HepG2 (cell line): ENCODE results near the gene PNKD. TPM values are rescaled to one million over a fixed set of nuclear protein-coding genes. Genes with fewer than 3 reads are reported as not detected.

Experiments
- EEA1 ChIP-seq: sonication (generic); formaldehyde crosslinking; IDR thresholded peaks from 2 replicates; pipeline ENCODE4 v1.5.1; 2020; ENCODE audit warnings: mild to moderate bottlenecking, missing genetic modification reagents, borderline replicate concordance
- GATAD2A ChIP-seq: IDR thresholded peaks from 2 replicates; pipeline ENCODE4 v1.6.1; 2016
- HINFP ChIP-seq: sonication (generic); formaldehyde crosslinking; IDR thresholded peaks from 2 replicates; pipeline ENCODE4 v1.4.0; 2020; ENCODE audit warnings: low read depth, mild to moderate bottlenecking, missing genetic modification reagents
- MAFG ChIP-seq: sonication (generic); formaldehyde crosslinking; IDR thresholded peaks from 2 replicates; pipeline ENCODE4 v1.5.1; 2020; ENCODE audit warnings: mild to moderate bottlenecking, missing genetic modification reagents
- MXD1 ChIP-seq: sonication (generic); formaldehyde crosslinking; IDR thresholded peaks from 2 replicates; pipeline ENCODE4 v1.4.0; 2020; ENCODE audit warnings: mild to moderate bottlenecking, missing genetic modification reagents
- NCOA2 ChIP-seq: sonication (generic); formaldehyde crosslinking; IDR thresholded peaks from 2 replicates; pipeline ENCODE4 v1.8.0; 2022; ENCODE audit warnings: inconsistent platforms
- POLR2AphosphoS5 ChIP-seq: IDR thresholded peaks from 2 replicates; pipeline ENCODE4 v1.6.1; 2012; ENCODE audit warnings: low read depth, low read length
- RBM22 ChIP-seq: fragments of 200-400 bp; formaldehyde crosslinking; optimal IDR thresholded peaks from 2 replicates; pipeline ENCODE3; 2017; ENCODE audit warnings: mild to moderate bottlenecking, low read length, moderate library complexity
- RNF2 ChIP-seq: fragments of 450-650 bp; conservative IDR thresholded peaks from 2 replicates; pipeline ENCODE4 v1.6.1; 2016; ENCODE audit warnings: low read depth
- SMYD3 ChIP-seq: sonication (generic); formaldehyde crosslinking; IDR thresholded peaks from 2 replicates; pipeline ENCODE4 v1.8.1; 2023; ENCODE audit warnings: mild to moderate bottlenecking, missing genetic modification reagents
- TFE3 ChIP-seq: IDR thresholded peaks from 2 replicates; pipeline ENCODE4 v1.6.1; 2016
- ZBTB1 ChIP-seq: sonication (generic); formaldehyde crosslinking; IDR thresholded peaks from 2 replicates; pipeline ENCODE4 v1.4.0; 2020; ENCODE audit warnings: missing genetic modification reagents, borderline replicate concordance
- ZBTB20 ChIP-seq: sonication (generic); formaldehyde crosslinking; IDR thresholded peaks from 2 replicates; pipeline ENCODE4 v1.8.1; 2023; ENCODE audit warnings: missing genetic modification reagents, low read depth, mild to moderate bottlenecking, borderline replicate concordance
- ZNF432 ChIP-seq: sonication (generic); formaldehyde crosslinking; IDR thresholded peaks from 2 replicates; pipeline ENCODE4 v1.5.0; 2020; ENCODE audit warnings: missing genetic modification reagents, mild to moderate bottlenecking, borderline replicate concordance
- ZNF446 ChIP-seq: sonication (generic); formaldehyde crosslinking; IDR thresholded peaks from 2 replicates; pipeline ENCODE4 v1.5.0; 2020; ENCODE audit warnings: mild to moderate bottlenecking, missing genetic modification reagents
- ZNF451 ChIP-seq: sonication (generic); formaldehyde crosslinking; IDR thresholded peaks from 2 replicates; pipeline ENCODE4 v1.5.0; 2020; ENCODE audit warnings: mild to moderate bottlenecking, missing genetic modification reagents
- ZNF512B ChIP-seq: sonication (generic); formaldehyde crosslinking; IDR thresholded peaks from 2 replicates; pipeline ENCODE4 v1.5.1; 2020; ENCODE audit warnings: missing genetic modification reagents, mild to moderate bottlenecking, borderline replicate concordance
- ZNF670 ChIP-seq: sonication (generic); formaldehyde crosslinking; IDR thresholded peaks from 2 replicates; pipeline ENCODE4 v1.8.0; 2022; ENCODE audit warnings: mild to moderate bottlenecking, missing genetic modification reagents, borderline replicate concordance
- ZNF672 ChIP-seq: sonication (generic); formaldehyde crosslinking; IDR thresholded peaks from 2 replicates; pipeline ENCODE4 v1.8.1; 2022; ENCODE audit warnings: missing genetic modification reagents
- ZNF749 ChIP-seq: sonication (generic); formaldehyde crosslinking; IDR thresholded peaks from 2 replicates; pipeline ENCODE4 v1.8.0; 2022; ENCODE audit warnings: mild to moderate bottlenecking, missing genetic modification reagents, moderate library complexity, borderline replicate concordance
- polyA plus RNA-seq, 8 experiments: library from polyadenylated mRNA; depleted of rRNA in 3 of 8; stranded (reverse) in 7 of 8; unstranded in 1 of 8; fragments of >200 nt; fragmentation: Illumina TruSeq in 4 of 8; extraction: Trizol in 4 of 8; gene quantifications; 2 replicates each; pipeline versions ENCODE4 v1.2.1 to v1.2.3, GENCODE V29; 2011 to 2016; ENCODE audit warnings: low read depth in 4 of 8, missing spikeins in 1 of 8, mixed read lengths in 1 of 8; ENCODE audit not compliant: insufficient read depth in 1 of 8
- total RNA-seq, 5 experiments: library from RNA; depleted of rRNA; stranded (reverse); fragments of >200 nt; fragmentation: Illumina TruSeq; extraction: Trizol; gene quantifications; 2 replicates each; pipeline ENCODE4 v1.2.3, GENCODE V29; 2016; ENCODE audit warnings: low read depth in 1 of 5
- TF ChIP-seq, protein P1 (sequence below): IDR thresholded peaks from 2 replicates; pipeline ENCODE4 v1.6.1; 2016; ENCODE audit warnings: mild to moderate bottlenecking, missing biosample characterization, missing genetic modification reagents

Gene PNKD
- total and polyA plus RNA-seq, 2 of the 13 experiments (the other 11 are each of a cell fraction or from before 2014, with no cell fraction given) = 55.9 to 80.4 TPM

GRCh38 chr2:218395826-218396687 is 125.7 kb downstream of the PNKD start (continued):
- TF ChIP-seq ZNF670 (CRISPR knock-in tag) (peak; percentile 49), ZNF451 (CRISPR knock-in tag) (peak; percentile 96), ZBTB1 (CRISPR knock-in tag) (no peak), RNF2 (peak; percentile 44; the same call in 1 of the 2 replicates), NCOA2 (CRISPR knock-in tag) (peak; percentile 78), GATAD2A (CRISPR knock-in tag) (peak; percentile 81), MXD1 (peak; percentile 71; the same call in 1 of the 2 replicates), ZNF432 (CRISPR knock-in tag) (no peak), POLR2AphosphoS5 (peak; percentile 86), RBM22 (no peak), ZNF749 (CRISPR knock-in tag) (peak; percentile 67; the same call in 1 of the 2 replicates), ZNF672 (CRISPR knock-in tag) (no peak), EEA1 (CRISPR knock-in tag) (peak; percentile 72; the same call in 1 of the 2 replicates), HINFP (CRISPR knock-in tag) (peak; percentile 94; the same call in 1 of the 2 replicates), ZNF446 (CRISPR knock-in tag) (peak; percentile 55), MAFG (CRISPR knock-in tag) (no peak), ZBTB20 (peak; percentile 75; the same call in 1 of the 2 replicates), TFE3 (CRISPR knock-in tag) (peak; percentile 59; the same call in 1 of the 2 replicates), ZNF512B (CRISPR knock-in tag) (0 out of 2 replicates have a peak, but pooled peaks have one; percentile 70), SMYD3 (CRISPR knock-in tag) (peak; percentile 47)
- TF ChIP-seq, protein P1, sequence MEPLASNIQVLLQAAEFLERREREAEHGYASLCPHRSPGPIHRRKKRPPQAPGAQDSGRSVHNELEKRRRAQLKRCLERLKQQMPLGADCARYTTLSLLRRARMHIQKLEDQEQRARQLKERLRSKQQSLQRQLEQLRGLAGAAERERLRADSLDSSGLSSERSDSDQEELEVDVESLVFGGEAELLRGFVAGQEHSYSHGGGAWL = peak; percentile 25; the same call in 1 of the 2 replicates
